H9 (cell line): ENCODE data around the gene ALKBH8. TPM values are rescaled to one million over a fixed set of nuclear protein-coding genes. Genes with fewer than 3 reads are reported as not detected.
"Not testable (repeated sequence)": the region's sequence is repeated elsewhere in the genome, so short reads cannot be mapped to it uniquely, and the experiment has no call there.

Source experiments
- DNase-seq: peaks from one replicate; pipeline ENCODE4 v3.0.0-alpha.2; 2017
- H2AFZ ChIP-seq: one replicate; pipeline ENCODE4 v1.6.1; 2013; ENCODE audit warnings: mild to moderate bottlenecking, low read length, control low read depth, moderate library complexity
- H2AK5ac ChIP-seq: 2 replicates; pipeline ENCODE4 v1.6.1; 2013; ENCODE audit warnings: low read length, control low read depth, mixed read lengths; ENCODE audit not compliant: insufficient read length
- H2BK120ac ChIP-seq: one replicate; pipeline ENCODE4 v1.6.1; 2013; ENCODE audit warnings: low read depth, mild to moderate bottlenecking, low read length, control low read depth, inconsistent platforms; ENCODE audit not compliant: poor library complexity, severe bottlenecking
- H2BK12ac ChIP-seq: 2 replicates; pipeline ENCODE4 v1.6.1; 2013; ENCODE audit warnings: low read length, control low read depth, mixed read lengths, low read depth; ENCODE audit not compliant: insufficient read length
- H2BK15ac ChIP-seq: 2 replicates; pipeline ENCODE4 v1.6.1; 2013; ENCODE audit warnings: low read depth, low read length, control low read depth
- H2BK20ac ChIP-seq: one replicate; pipeline ENCODE4 v1.6.1; 2013; ENCODE audit warnings: low read depth, mild to moderate bottlenecking, low read length, control low read depth, inconsistent platforms; ENCODE audit not compliant: poor library complexity, severe bottlenecking
- H2BK5ac ChIP-seq: 2 replicates; pipeline ENCODE4 v1.6.1; 2013; ENCODE audit warnings: low read length, control low read depth, mixed read lengths; ENCODE audit not compliant: insufficient read length
- H3K14ac ChIP-seq: 2 replicates; pipeline ENCODE4 v1.6.1; 2013; ENCODE audit warnings: low read length, control low read depth; ENCODE audit not compliant: insufficient read depth
- H3K18ac ChIP-seq: 2 replicates; pipeline ENCODE4 v1.6.1; 2013; ENCODE audit warnings: low read depth, mild to moderate bottlenecking, mixed read lengths, low read length, control low read depth; ENCODE audit not compliant: insufficient read length
- H3K23ac ChIP-seq: 2 replicates; pipeline ENCODE4 v1.6.1; 2013; ENCODE audit warnings: low read length, control low read depth, mixed read lengths, low read depth; ENCODE audit not compliant: insufficient read length
- H3K23me2 ChIP-seq: 2 replicates; pipeline ENCODE4 v1.6.1; 2013; ENCODE audit warnings: low read depth, mild to moderate bottlenecking, mixed read lengths, low read length, control low read depth; ENCODE audit not compliant: insufficient read length, poor library complexity, severe bottlenecking
- H3K27ac ChIP-seq: 2 replicates; pipeline ENCODE4 v1.5.1; 2013; ENCODE audit warnings: low read length, control low read depth, mixed read lengths, low read depth; ENCODE audit not compliant: insufficient read length
- H3K27me3 ChIP-seq: 2 replicates; pipeline ENCODE4 v1.6.1; 2013; ENCODE audit warnings: low read length, control low read depth, inconsistent platforms; ENCODE audit not compliant: insufficient read depth
- H3K4ac ChIP-seq: 2 replicates; pipeline ENCODE4 v1.6.1; 2013; ENCODE audit warnings: low read depth, mild to moderate bottlenecking, control low read depth, inconsistent platforms, low read length, moderate library complexity
- H3K4me1 ChIP-seq: 2 replicates; pipeline ENCODE4 v1.6.1; 2013; ENCODE audit warnings: low read length, control low read depth, inconsistent platforms; ENCODE audit not compliant: insufficient read depth
- H3K4me2 ChIP-seq: 2 replicates; pipeline ENCODE4 v1.6.1; 2013; ENCODE audit warnings: low read length, control low read depth, mixed read lengths; ENCODE audit not compliant: insufficient read length, insufficient read depth
- H3K56ac ChIP-seq: 2 replicates; pipeline ENCODE4 v1.6.1; 2013; ENCODE audit warnings: low read depth, mild to moderate bottlenecking, mixed read lengths, low read length, control low read depth; ENCODE audit not compliant: insufficient read length
- H3K79me1 ChIP-seq: 2 replicates; pipeline ENCODE4 v1.6.1; 2013; ENCODE audit warnings: low read depth, mild to moderate bottlenecking, moderate library complexity, low read length, control low read depth, inconsistent platforms; ENCODE audit not compliant: insufficient read depth, poor library complexity, severe bottlenecking
- H3K79me2 ChIP-seq: 2 replicates; pipeline ENCODE4 v1.6.1; 2013; ENCODE audit warnings: low read length, control low read depth, inconsistent platforms; ENCODE audit not compliant: insufficient read depth
- H3K9ac ChIP-seq: 2 replicates; pipeline ENCODE4 v1.6.1; 2013; ENCODE audit warnings: low read length, control low read depth, mixed read lengths; ENCODE audit not compliant: insufficient read length; ENCODE audit errors: extremely low read depth
- H3K9me3 ChIP-seq: one replicate; pipeline ENCODE4 v1.6.1; 2013; ENCODE audit warnings: low read depth, low read length, inconsistent platforms; ENCODE audit not compliant: control insufficient read depth
- H3T11ph ChIP-seq: one replicate; pipeline ENCODE4 v1.6.1; 2013; ENCODE audit warnings: mild to moderate bottlenecking, low read length, control low read depth, inconsistent platforms
- H4K20me1 ChIP-seq: one replicate; pipeline ENCODE4 v1.6.1; 2013; ENCODE audit not compliant: control insufficient read depth, insufficient read length, insufficient read depth
- H4K5ac ChIP-seq: 2 replicates; pipeline ENCODE4 v1.6.1; 2013; ENCODE audit warnings: low read depth, mild to moderate bottlenecking, mixed read lengths, low read length, control low read depth; ENCODE audit not compliant: insufficient read length
- H4K8ac ChIP-seq: replicated peaks from 2 replicates; pipeline ENCODE4 v1.6.1; 2013; ENCODE audit warnings: low read length, control low read depth, mixed read lengths, low read depth; ENCODE audit not compliant: insufficient read length
- H4K91ac ChIP-seq: 2 replicates; pipeline ENCODE4 v1.6.1; 2013; ENCODE audit warnings: low read depth, mild to moderate bottlenecking, moderate library complexity, mixed read lengths, low read length, control low read depth; ENCODE audit not compliant: insufficient read length
- H3K27ac Mint-ChIP-seq, 3 experiments: 2 replicates in 2 of 3; 3 replicates in 1 of 3; pipeline ENCODE4 v1.8.0; 2020 to 2021; ENCODE audit warnings: mixed read lengths in 3 of 3, mild to moderate bottlenecking in 1 of 3, moderate library complexity in 1 of 3
- H3K27me3 Mint-ChIP-seq: 2 replicates; pipeline ENCODE4 v1.8.0; 2021; ENCODE audit warnings: low read depth, mild to moderate bottlenecking, moderate library complexity, mixed read lengths
- H3K36me3 Mint-ChIP-seq, 3 experiments: 2 replicates in 2 of 3; 3 replicates in 1 of 3; pipeline ENCODE4 v1.8.0; 2020 to 2021; ENCODE audit warnings: low read depth in 3 of 3, mixed read lengths in 3 of 3; ENCODE audit not compliant: insufficient read depth in 1 of 3
- H3K4me1 Mint-ChIP-seq, 2 experiments: 2 replicates each; pipeline ENCODE4 v1.8.0; 2020; ENCODE audit warnings: mixed read lengths in 2 of 2
- H3K4me3 Mint-ChIP-seq, 2 experiments: 2 replicates in 1 of 2; 3 replicates in 1 of 2; pipeline ENCODE4 v1.8.0; 2020 to 2021; ENCODE audit warnings: mild to moderate bottlenecking in 2 of 2, mixed read lengths in 2 of 2, moderate library complexity in 1 of 2
- H3K9me3 Mint-ChIP-seq, 2 experiments: 2 replicates in 1 of 2; 3 replicates in 1 of 2; pipeline ENCODE4 v1.8.0; 2020; ENCODE audit warnings: mild to moderate bottlenecking in 2 of 2, mixed read lengths in 2 of 2, moderate library complexity in 1 of 2
- CTCF ChIP-seq: fragments of 200-600 bp; sonication (generic); conservative IDR thresholded peaks from 3 replicates; pipeline ENCODE4 v1.8.0; 2021; ENCODE audit warnings: antibody characterized with exemption, mild to moderate bottlenecking
- total RNA-seq: library from RNA; stranded (reverse); gene quantifications from 2 replicates; pipeline ENCODE4 v1.2.1, GENCODE V29; 2021

ALKBH8 gene
- total RNA-seq, 1 experiment from 2014 or later, result 12.7 TPM

- Histone ChIP-seq H3K9me3 (no peaks in the 10 kb centered on the region), H4K5ac (no peak overlapping the region), H3K9ac (no peak overlapping the region), H3K23me2 (no peaks in the 10 kb centered on the region), H3K18ac (no peak overlapping the region), H3K79me1 (no peaks in the 10 kb centered on the region), H4K91ac (no peak overlapping the region), H4K20me1 (no peaks in the 10 kb centered on the region), H2BK15ac (no peak overlapping the region), H3K23ac (no peak overlapping the region), H3K27me3 (no peaks in the 10 kb centered on the region), H3K56ac (no peak overlapping the region), H3T11ph (no peak overlapping the region), H2BK12ac (no peak overlapping the region), H2AFZ (no peak overlapping the region), H3K14ac (no peak overlapping the region), H2BK120ac (no peak overlapping the region), H3K27ac (no peak overlapping the region), H3K4me1 (no peaks in the 10 kb centered on the region), H3K4me2 (no peak overlapping the region), H3K79me2 (no peaks in the 10 kb centered on the region), H2BK5ac (no peak overlapping the region), H2BK20ac (no peak overlapping the region), H3K4ac (no peak overlapping the region), H4K8ac (no peak overlapping the region), H2AK5ac (no peak overlapping the region)
- no peak overlapping the region for H3K4me3 Mint-ChIP-seq
- no peaks in the 10 kb centered on the region for H3K27me3 Mint-ChIP-seq
- DNase-seq, result no peak
- peaks cover 13 to 34% (median 22%) of the 10 kb centered on the region in 3 experiments for H3K36me3 Mint-ChIP-seq
- H3K4me1 Mint-ChIP-seq, result no peaks in the 10 kb centered on the region
- no peak for TF ChIP-seq CTCF
- no peaks in the 10 kb centered on the region; a peak in 2 of 5 replicates for H3K9me3 Mint-ChIP-seq
- H3K27ac Mint-ChIP-seq, result no peak overlapping the region; a peak in 1 of 7 replicates
Measured at GRCh38 chr11:107538239-107538638, 27.3 kb downstream of the ALKBH8 start.

- not testable (repeated sequence) for H3K4me2 ChIP-seq, H3K14ac ChIP-seq, H2BK120ac ChIP-seq, H2BK5ac ChIP-seq, H3K56ac ChIP-seq, H3K9me3 ChIP-seq, H3K79me1 ChIP-seq, H2AK5ac ChIP-seq, H2BK15ac ChIP-seq, H4K8ac ChIP-seq, H2AFZ ChIP-seq, H3K4me3 Mint-ChIP-seq, H3K4me1 Mint-ChIP-seq, H3K4ac ChIP-seq, H2BK20ac ChIP-seq, H3K27ac Mint-ChIP-seq, H3K9me3 Mint-ChIP-seq, H3K18ac ChIP-seq, H4K91ac ChIP-seq, H3K27ac ChIP-seq, H4K20me1 ChIP-seq, H3K23me2 ChIP-seq, H3K4me1 ChIP-seq, H3T11ph ChIP-seq, DNase-seq, H2BK12ac ChIP-seq, H4K5ac ChIP-seq, H3K9ac ChIP-seq, H3K23ac ChIP-seq, H3K27me3 ChIP-seq, H3K79me2 ChIP-seq, H3K27me3 Mint-ChIP-seq
- H3K36me3 Mint-ChIP-seq, result peaks cover 13 to 30% (median 22%) of the 10 kb centered on the region in 3 experiments
Measured at GRCh38 chr11:107537155-107537554, 28.4 kb downstream of the ALKBH8 start.
